Stomach smooth muscle (tissue), 2 donors: ENCODE measurements around the gene MRPS10.
"Not testable (repeated sequence)": the region's sequence is repeated elsewhere in the genome, so short reads cannot be mapped to it uniquely, and the experiment has no call there.

Experiments
- H3K27ac ChIP-seq: one replicate; pipeline ENCODE4 v1.7.0; 2013; ENCODE audit warnings: mild to moderate bottlenecking, low read length, inconsistent platforms
- H3K27me3 ChIP-seq, 2 donors: one replicate each; pipeline ENCODE4 v1.7.0; 2013; ENCODE audit warnings: low read length in 2 of 2; ENCODE audit not compliant: insufficient read depth in 2 of 2, control insufficient read depth in 1 of 2
- H3K36me3 ChIP-seq, 2 donors: one replicate each; pipeline ENCODE4 v1.7.0; 2013; ENCODE audit warnings: low read length in 2 of 2; ENCODE audit not compliant: control insufficient read depth in 2 of 2, insufficient read depth in 2 of 2
- H3K4me1 ChIP-seq: one replicate; pipeline ENCODE4 v1.7.0; 2013; ENCODE audit warnings: low read length; ENCODE audit not compliant: control insufficient read depth, insufficient read depth
- H3K4me3 ChIP-seq, 2 donors: one replicate each; pipeline ENCODE4 v1.7.0; 2013; ENCODE audit warnings: low read length in 2 of 2
- H3K9ac ChIP-seq, 2 donors: one replicate each; pipeline ENCODE4 v1.7.0; 2013; ENCODE audit warnings: low read length in 2 of 2, mild to moderate bottlenecking in 1 of 2
- H3K9me3 ChIP-seq, 2 donors: one replicate each; pipeline ENCODE4 v1.7.0; 2013; ENCODE audit warnings: low read length in 2 of 2; ENCODE audit not compliant: control insufficient read depth in 2 of 2
- donor health status: healthy.
- donor health status: Pancreatic carcinoma.

The MRPS10 gene

DNA sequence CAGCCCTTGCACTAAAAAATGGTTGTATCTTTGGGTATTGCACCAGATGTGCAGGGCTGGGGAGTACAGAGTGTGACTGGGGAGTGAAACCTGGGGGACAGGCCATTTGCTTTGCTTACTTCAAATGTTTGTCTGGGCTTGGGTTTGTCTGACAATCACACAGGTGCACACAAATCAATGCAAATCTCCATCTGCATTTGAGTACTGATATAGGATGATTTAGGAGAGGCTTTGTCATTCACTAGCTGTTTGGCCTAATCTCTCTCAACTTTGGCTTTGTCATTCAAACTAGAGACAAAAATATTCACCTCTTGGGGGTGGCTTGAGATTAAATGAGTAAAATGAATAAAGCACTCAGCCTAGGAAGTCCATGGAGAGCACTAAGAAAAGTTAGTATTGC lies 40.7 kb downstream of the MRPS10 start:
- Histone ChIP-seq H3K9ac (no peak overlapping the region), H3K9me3 (no peaks in the 10 kb centered on the region), H3K4me3 (no peak overlapping the region), H3K36me3 (no peaks in the 10 kb centered on the region), H3K27me3 (peaks cover 10 to 18% of the 10 kb centered on the region in 2 donors), H3K27ac (no peak overlapping the region), H3K4me1 (no peaks in the 10 kb centered on the region)

DNA sequence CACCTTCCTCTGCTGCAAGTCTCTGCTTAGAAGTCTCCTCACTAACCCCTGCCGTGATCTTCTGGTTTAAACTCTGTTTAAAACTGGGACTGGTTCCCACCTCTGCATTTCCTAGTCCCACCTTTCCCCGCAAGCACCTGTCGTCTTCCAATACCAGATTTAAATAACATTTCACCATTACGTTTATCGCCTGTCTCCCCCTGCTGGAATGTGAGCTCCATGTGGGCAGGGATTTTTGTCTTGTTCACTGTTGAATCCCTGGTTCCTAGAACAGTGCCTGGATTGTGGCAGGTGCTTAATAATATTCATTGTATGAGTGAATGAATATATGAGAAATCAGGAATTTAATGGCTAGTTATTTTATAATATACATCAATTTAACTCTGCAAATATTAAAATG lies 41.8 kb downstream of the MRPS10 start:
- peaks cover 10 to 18% of the 10 kb centered on the region in 2 donors for H3K27me3 ChIP-seq
- no peak overlapping the region for H3K4me3 ChIP-seq
- H3K27ac ChIP-seq: no peak overlapping the region
- no peaks in the 10 kb centered on the region for H3K4me1 ChIP-seq
- no peaks in the 10 kb centered on the region for H3K36me3 ChIP-seq
- H3K9me3 ChIP-seq: no peaks in the 10 kb centered on the region
- H3K9ac ChIP-seq: no peak overlapping the region

DNA sequence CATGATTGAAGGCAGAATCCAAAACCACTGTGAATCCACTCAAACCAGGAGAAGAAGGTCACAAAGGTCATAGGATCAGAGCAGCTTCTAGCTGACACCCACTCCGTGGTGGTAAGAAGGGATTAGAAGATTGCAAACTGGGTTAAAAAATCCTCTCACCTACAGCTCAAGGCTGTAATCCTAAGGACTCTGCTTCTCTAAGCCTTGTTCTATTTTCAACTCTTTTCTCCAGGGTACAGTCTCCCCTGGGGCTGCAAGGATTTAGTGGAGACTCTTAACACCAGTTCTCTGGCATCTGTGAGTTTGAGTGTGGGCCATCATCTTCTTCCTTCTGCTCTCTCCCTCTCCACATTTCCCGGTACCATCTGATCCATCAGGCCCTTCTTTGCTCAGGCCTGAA lies 44.6 kb downstream of the MRPS10 start, which contains the start of gene GUCA1A:
GUCA1A (plus strand) TSS at position 264 of the 400 bp plus-strand sequence. CDS start 250 bp downstream, outside the sequence.
- Histone ChIP-seq H3K27me3 (peaks cover 5 to 6% of the 10 kb centered on the region in 2 donors), H3K9ac (no peak within 1 kb of the TSS), H3K9me3 (no peaks in the 10 kb centered on the region), H3K27ac (no peak within 1 kb of the TSS), H3K4me1 (no peaks in the 10 kb centered on the region), H3K36me3 (no peaks in the 10 kb centered on the region), H3K4me3 (no peak within 1 kb of the TSS)

DNA sequence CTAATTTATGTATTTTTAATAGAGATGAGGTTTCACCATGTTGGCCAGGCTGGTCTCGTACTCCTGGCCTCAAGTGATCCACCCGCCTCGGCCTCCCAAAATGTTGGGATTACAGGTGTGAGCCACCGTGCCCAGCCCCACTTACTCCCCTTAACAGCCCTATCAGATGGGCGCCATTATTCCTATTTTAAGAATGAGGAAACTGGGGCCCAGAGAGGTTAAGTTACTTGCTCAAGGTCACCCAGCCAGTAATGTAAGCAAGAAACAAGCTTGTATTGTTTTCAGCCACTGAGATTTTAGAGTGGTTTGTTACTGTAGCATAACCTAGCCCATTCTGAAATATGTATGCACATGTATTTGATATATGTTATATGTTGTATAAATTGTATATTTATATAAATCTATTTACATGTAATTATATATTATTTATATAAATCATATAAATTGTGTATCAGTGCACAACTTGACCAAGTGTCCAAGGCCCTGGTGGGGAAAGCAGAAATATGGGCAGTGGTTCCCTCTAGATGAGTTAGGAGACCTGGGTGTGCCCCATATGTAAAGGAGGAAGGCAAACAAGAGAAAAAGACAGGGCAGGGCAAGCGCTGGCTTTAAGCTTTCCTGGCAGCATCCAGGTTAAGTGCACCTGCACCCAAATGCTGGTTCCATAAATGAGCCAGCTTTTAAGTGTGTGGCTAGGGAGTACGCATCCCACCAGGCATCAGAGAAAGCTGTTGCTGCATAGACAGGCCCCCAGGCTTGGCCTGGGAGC lies 45.7 kb downstream of the MRPS10 start:
- Histone ChIP-seq H3K36me3 (no peaks in the 10 kb centered on the region), H3K27me3 (peaks cover 0 to 2% of the 10 kb centered on the region in 2 donors), H3K4me1 (no peaks in the 10 kb centered on the region), H3K4me3 (no peak overlapping the region), H3K9me3 (no peaks in the 10 kb centered on the region), H3K9ac (no peak overlapping the region), H3K27ac (no peak overlapping the region)

DNA sequence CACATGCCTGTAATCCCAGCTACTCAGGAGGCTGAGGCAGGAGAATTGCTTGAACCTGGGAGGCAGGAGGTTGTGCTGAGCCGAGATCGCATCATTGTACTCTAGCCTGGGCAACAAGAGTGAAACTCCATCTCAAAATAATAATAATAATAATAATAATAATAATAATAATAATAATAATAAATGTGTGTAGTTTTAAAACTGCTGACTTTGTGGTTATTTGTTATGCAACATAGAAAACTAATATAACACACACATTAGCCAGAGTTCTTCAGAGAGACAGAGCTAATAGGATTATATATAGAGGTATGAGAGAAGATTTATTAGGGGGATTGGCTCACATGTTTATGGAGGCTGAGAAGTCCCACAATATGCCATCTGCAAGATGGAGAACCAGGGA lies 47.9 kb downstream of the MRPS10 start:
- H3K27ac ChIP-seq, H3K4me1 ChIP-seq, H3K36me3 ChIP-seq, H3K9me3 ChIP-seq, H3K4me3 ChIP-seq, H3K9ac ChIP-seq, H3K27me3 ChIP-seq: not testable (repeated sequence)

DNA sequence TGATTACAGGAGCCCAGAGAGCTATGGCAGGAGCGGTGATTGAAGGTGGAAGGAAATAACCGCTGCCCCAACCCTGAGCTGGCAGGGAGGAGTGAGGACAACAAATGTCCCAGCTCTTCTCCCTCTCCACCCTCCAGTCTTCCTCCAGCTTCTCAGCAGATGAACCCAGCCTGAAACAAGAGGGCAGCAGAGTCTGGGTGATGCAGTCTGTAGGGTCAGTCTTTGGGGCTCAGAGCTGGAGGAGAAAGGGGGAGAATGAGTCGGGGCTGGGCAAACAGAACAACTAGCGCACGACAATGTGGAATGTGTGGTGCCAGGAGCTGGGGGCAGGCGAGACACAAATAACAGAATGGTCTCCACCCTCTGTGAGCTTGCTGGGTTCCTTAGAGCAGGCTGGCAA lies 49.0 kb downstream of the MRPS10 start:
- no peaks in the 10 kb centered on the region for H3K4me1 ChIP-seq

DNA sequence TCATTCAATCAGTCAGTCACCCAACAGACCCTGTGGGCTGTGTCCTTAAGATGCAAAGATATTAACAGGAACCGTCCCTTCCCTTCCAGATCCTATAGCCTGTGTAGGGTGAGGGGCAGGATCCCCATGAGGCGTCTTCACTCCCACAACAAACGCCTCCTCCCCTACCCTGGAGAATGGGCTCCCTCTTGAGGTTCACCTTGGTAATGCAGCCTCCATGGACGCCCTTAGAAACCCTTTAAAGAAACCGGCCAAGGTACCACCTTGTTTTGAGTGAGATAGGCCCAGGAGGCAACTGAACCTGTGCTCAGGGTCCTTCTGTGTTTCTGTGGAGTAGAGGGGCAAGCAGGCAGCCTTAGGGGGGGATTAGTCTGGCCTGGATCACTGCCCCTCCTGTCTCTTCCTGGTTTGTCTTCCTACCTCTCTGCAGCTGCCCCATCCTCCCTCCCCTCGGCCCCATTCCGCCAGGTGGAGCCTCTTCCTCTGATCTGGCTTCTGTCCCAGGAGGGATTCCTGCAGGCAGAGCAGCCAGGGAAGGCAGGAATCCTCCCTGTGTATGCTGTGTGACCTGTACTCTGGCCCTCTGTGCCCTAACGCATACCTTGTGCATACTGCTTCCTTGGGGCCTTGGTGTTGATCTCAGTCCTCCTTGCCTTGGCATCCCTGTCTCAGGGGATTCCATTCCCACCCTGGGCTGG lies 51.1 kb downstream of the MRPS10 start:
- H3K9me3 ChIP-seq: no peaks in the 10 kb centered on the region
- no peaks in the 10 kb centered on the region for H3K4me1 ChIP-seq
- H3K9ac ChIP-seq: no peak overlapping the region
- no peaks in the 10 kb centered on the region for H3K36me3 ChIP-seq
- no peak overlapping the region for H3K27ac ChIP-seq
- H3K4me3 ChIP-seq: no peak overlapping the region
- no peaks in the 10 kb centered on the region for H3K27me3 ChIP-seq

More for the DNA sequence above, 49.0 kb downstream of the MRPS10 start:
- no peaks in the 10 kb centered on the region for H3K27me3 ChIP-seq
- H3K9me3 ChIP-seq: no peaks in the 10 kb centered on the region
- H3K36me3 ChIP-seq: no peaks in the 10 kb centered on the region
- no peak overlapping the region for H3K9ac ChIP-seq
- H3K27ac ChIP-seq: no peak overlapping the region
- H3K4me3 ChIP-seq: no peak overlapping the region

DNA sequence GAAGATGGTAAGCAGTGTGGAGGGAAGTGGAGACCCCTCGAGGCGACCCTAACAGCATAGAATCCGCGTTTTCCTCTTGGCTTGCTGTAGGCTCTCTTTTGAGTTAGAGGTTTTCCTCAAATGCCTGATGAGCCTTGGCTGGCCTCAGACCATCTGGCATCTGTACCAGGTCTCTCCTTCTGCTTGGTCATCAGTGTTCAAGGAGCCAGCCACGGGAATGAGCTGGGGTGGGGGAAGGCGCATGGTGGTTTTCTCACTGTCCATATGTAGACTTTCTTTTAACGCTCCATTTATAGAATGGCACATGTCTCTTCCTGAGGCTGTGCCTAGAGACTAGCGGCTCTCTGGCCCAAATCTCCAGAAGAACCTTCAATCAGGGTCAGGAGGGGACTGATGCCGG lies 52.6 kb downstream of the MRPS10 start:
- Histone ChIP-seq H3K4me1 (no peaks in the 10 kb centered on the region), H3K4me3 (no peak overlapping the region), H3K9ac (no peak overlapping the region), H3K36me3 (no peaks in the 10 kb centered on the region), H3K27ac (no peak overlapping the region), H3K27me3 (peaks cover 0 to 2% of the 10 kb centered on the region in 2 donors), H3K9me3 (no peaks in the 10 kb centered on the region)

DNA sequence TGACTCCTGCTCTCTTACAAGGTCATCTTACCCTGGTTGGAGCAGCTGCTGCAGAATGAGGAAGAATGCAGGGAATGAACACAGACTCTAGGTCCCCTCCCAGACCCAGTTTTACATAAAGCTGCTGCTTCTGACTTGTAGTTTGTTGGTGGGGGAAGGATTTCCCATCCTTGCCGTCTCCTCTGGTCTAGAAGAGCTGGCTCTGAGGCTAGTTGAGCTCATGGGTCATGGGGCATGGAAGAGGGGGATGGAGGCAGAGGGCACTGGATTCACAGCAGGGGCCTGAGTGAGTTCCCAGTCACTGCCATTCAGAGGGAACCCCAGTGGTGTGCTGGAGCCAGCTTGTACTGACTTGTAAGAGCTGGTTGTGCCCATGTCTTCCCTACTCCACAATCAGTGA lies 53.7 kb downstream of the MRPS10 start:
- Histone ChIP-seq H3K9ac (no peak overlapping the region), H3K4me3 (no peak overlapping the region), H3K27ac (no peak overlapping the region), H3K9me3 (no peaks in the 10 kb centered on the region), H3K36me3 (no peaks in the 10 kb centered on the region), H3K27me3 (peaks cover 0 to 5% of the 10 kb centered on the region in 2 donors), H3K4me1 (no peaks in the 10 kb centered on the region)

DNA sequence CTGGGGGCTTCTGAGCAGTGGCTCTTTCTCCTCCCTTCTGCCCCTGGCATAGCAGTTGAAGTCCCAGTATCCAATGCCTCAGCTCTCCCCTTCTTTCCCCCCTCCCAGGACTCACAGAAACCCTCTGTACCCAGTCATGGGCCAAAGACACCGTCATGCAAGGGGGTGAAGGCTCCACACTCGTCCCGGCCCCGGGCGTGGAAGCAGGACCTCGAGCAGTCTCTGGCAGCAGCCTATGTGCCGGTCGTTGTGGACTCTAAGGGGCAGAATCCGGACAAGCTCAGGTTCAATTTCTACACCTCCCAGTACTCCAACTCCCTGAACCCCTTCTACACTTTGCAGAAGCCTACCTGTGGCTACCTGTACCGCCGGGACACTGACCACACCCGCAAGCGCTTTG lies 54.8 kb downstream of the MRPS10 start:
- Histone ChIP-seq H3K27me3 (peaks cover 0 to 5% of the 10 kb centered on the region in 2 donors), H3K9ac (no peak overlapping the region), H3K27ac (no peak overlapping the region), H3K9me3 (no peaks in the 10 kb centered on the region), H3K36me3 (no peaks in the 10 kb centered on the region), H3K4me3 (no peak overlapping the region), H3K4me1 (peaks cover 2% of the 10 kb centered on the region)

DNA sequence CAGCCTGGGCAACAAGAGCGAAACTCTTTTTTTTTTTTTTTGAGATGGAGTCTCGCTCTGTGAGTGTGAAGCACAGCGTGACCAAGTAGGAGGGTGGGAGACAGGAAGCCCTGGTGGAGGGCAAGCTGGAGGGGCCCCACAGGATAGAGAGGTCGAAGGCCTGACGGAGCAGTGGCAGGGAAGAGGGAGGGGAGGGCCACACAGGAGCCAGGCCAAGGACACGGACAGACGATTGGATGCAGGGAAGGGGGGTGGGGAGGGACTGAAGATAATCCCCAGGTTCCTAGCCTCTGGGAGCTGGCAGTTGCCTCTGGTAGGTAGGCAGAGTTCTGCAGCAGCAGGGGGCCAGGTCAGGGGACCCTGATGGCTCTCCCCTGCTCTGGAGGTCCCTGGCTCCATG lies 55.3 kb downstream of the MRPS10 start:
- no peaks in the 10 kb centered on the region for H3K9me3 ChIP-seq
- H3K27me3 ChIP-seq: peaks cover 0 to 5% of the 10 kb centered on the region in 2 donors
- H3K4me3 ChIP-seq: no peak overlapping the region
- peaks cover 3% of the 10 kb centered on the region for H3K4me1 ChIP-seq
- no peak overlapping the region for H3K27ac ChIP-seq
- H3K36me3 ChIP-seq: no peaks in the 10 kb centered on the region
- H3K9ac ChIP-seq: no peak overlapping the region
